Dedifferentiated amniotic fluid mesenchymal stem cell (primary cell): ENCODE results near the gene DSC1.
"Not testable (repeated sequence)": the region's sequence is repeated elsewhere in the genome, so short reads cannot be mapped to it uniquely, and the experiment has no call there.

Experiments
- DNase-seq: peaks from one replicate; pipeline ENCODE4 v3.0.0-alpha.2; 2016; ENCODE audit errors: extremely low spot score

DSC1 gene

GRCh38 chr18:31171144-31171839 lies 8.6 kb upstream of the DSC1 start:
- no peak for DNase-seq

GRCh38 chr18:31170335-31170734 lies 7.7 kb upstream of the DSC1 start:
- no peak for DNase-seq

GRCh38 chr18:31162419-31162793 lies 250 bp downstream of the DSC1 start:
- no peak for DNase-seq

- no peak for DNase-seq
Measured at GRCh38 chr18:31161757-31162418, 768 bp downstream of the DSC1 start.

GRCh38 chr18:31156821-31157763 lies 5.6 kb downstream of the DSC1 start:
- DNase-seq: no peak

GRCh38 chr18:31155498-31155897 lies 7.2 kb downstream of the DSC1 start:
- no peak for DNase-seq

- no peak for DNase-seq
Measured at GRCh38 chr18:31154181-31154580, 8.5 kb downstream of the DSC1 start.

GRCh38 chr18:31149351-31149750 lies 13.3 kb downstream of the DSC1 start:
- no peak for DNase-seq

GRCh38 chr18:31148600-31148999 lies 14.1 kb downstream of the DSC1 start:
- DNase-seq: no peak

- DNase-seq: no peak
Measured at GRCh38 chr18:31146809-31147208, 15.8 kb downstream of the DSC1 start.

GRCh38 chr18:31143025-31143424 lies 19.6 kb downstream of the DSC1 start:
- no peak for DNase-seq

- DNase-seq: no peak
Measured at GRCh38 chr18:31138709-31139108, 23.9 kb downstream of the DSC1 start.

- DNase-seq: no peak
Measured at GRCh38 chr18:31134988-31135529, 27.6 kb downstream of the DSC1 start.

- DNase-seq: no peak
Measured at GRCh38 chr18:31129398-31130115, 33.1 kb downstream of the DSC1 start.

- DNase-seq: no peak
Measured at GRCh38 chr18:31125878-31126277, 36.8 kb downstream of the DSC1 start.

- DNase-seq: not testable (repeated sequence)
Measured at GRCh38 chr18:31123125-31123524, 39.5 kb downstream of the DSC1 start.

- no peak for DNase-seq
Measured at GRCh38 chr18:31120594-31120993, 42.1 kb downstream of the DSC1 start.

GRCh38 chr18:31116853-31117595 lies 45.6 kb downstream of the DSC1 start:
- no peak for DNase-seq

GRCh38 chr18:31112804-31113203 lies 49.9 kb downstream of the DSC1 start:
- DNase-seq: no peak

- DNase-seq: no peak
Measured at GRCh38 chr18:31105733-31106132, 56.9 kb downstream of the DSC1 start.

- DNase-seq: no peak
Measured at GRCh38 chr18:31104444-31104843, 58.2 kb downstream of the DSC1 start.
